IPS-20b (cell line): ENCODE measurements around the gene CCDC38.

Experiments
- H3K27ac ChIP-seq: one replicate; pipeline ENCODE4 v1.5.1; 2013; ENCODE audit warnings: low read length
- H3K27me3 ChIP-seq: 2 replicates; pipeline ENCODE4 v1.6.1; 2013; ENCODE audit warnings: mild to moderate bottlenecking, low read length, inconsistent platforms; ENCODE audit not compliant: insufficient read depth
- H3K36me3 ChIP-seq: 2 replicates; pipeline ENCODE4 v1.6.1; 2013; ENCODE audit warnings: low read depth, mild to moderate bottlenecking, inconsistent platforms, low read length, moderate library complexity; ENCODE audit not compliant: insufficient read depth
- H3K4me1 ChIP-seq: 2 replicates; pipeline ENCODE4 v1.6.1; 2013; ENCODE audit warnings: mild to moderate bottlenecking, control low read depth, inconsistent platforms, low read length, moderate library complexity; ENCODE audit not compliant: insufficient read depth
- H3K4me3 ChIP-seq: 2 replicates; pipeline ENCODE4 v1.5.1; 2013; ENCODE audit warnings: mild to moderate bottlenecking, low read length, inconsistent platforms
- H3K9ac ChIP-seq: 2 replicates; pipeline ENCODE4 v1.6.1; 2013; ENCODE audit warnings: low read depth, mild to moderate bottlenecking, inconsistent platforms, low read length, moderate library complexity
- H3K9me3 ChIP-seq: 2 replicates; pipeline ENCODE4 v1.6.1; 2013; ENCODE audit warnings: mild to moderate bottlenecking, low read depth, low read length, inconsistent platforms; ENCODE audit not compliant: insufficient read depth

The CCDC38 gene

GRCh38 chr12:95959107-95959506 lies 16.7 kb upstream of the CCDC38 start:
- Histone ChIP-seq H3K9me3 (no peaks in the 10 kb centered on the region), H3K27ac (no peak overlapping the region), H3K27me3 (no peaks in the 10 kb centered on the region), H3K36me3 (no peaks in the 10 kb centered on the region), H3K4me3 (no peak overlapping the region), H3K4me1 (peaks cover 5% of the 10 kb centered on the region; the same call in 1 of the 2 replicates), H3K9ac (no peak overlapping the region)

GRCh38 chr12:95956557-95957145 lies 14.2 kb upstream of the CCDC38 start:
- peaks cover 5% of the 10 kb centered on the region; the same call in 1 of the 2 replicates for H3K4me1 ChIP-seq
- H3K36me3 ChIP-seq = no peaks in the 10 kb centered on the region
- H3K27ac ChIP-seq = no peak overlapping the region
- H3K9me3 ChIP-seq = no peaks in the 10 kb centered on the region
- no peak overlapping the region for H3K9ac ChIP-seq
- H3K4me3 ChIP-seq = no peak overlapping the region; the same call in 1 of the 2 replicates
- H3K27me3 ChIP-seq = no peaks in the 10 kb centered on the region

- no peak overlapping the region for H3K9ac ChIP-seq
Measured at GRCh38 chr12:95955549-95956159, 13.2 kb upstream of the CCDC38 start.

GRCh38 chr12:95953000-95953399 lies 10.6 kb upstream of the CCDC38 start:
- Histone ChIP-seq H3K9ac (no peak overlapping the region), H3K27me3 (no peaks in the 10 kb centered on the region), H3K4me3 (no peak overlapping the region), H3K36me3 (no peaks in the 10 kb centered on the region), H3K9me3 (no peaks in the 10 kb centered on the region), H3K27ac (no peak overlapping the region), H3K4me1 (peaks cover 16% of the 10 kb centered on the region)

More at GRCh38 chr12:95955549-95956159, 13.2 kb upstream of the CCDC38 start:
- H3K27me3 ChIP-seq = no peaks in the 10 kb centered on the region
- H3K36me3 ChIP-seq = no peaks in the 10 kb centered on the region
- no peak overlapping the region for H3K27ac ChIP-seq
- peaks cover 5% of the 10 kb centered on the region; the same call in 1 of the 2 replicates for H3K4me1 ChIP-seq
- H3K9me3 ChIP-seq = no peaks in the 10 kb centered on the region
- H3K4me3 ChIP-seq = no peak overlapping the region

- Histone ChIP-seq H3K36me3 (no peaks in the 10 kb centered on the region), H3K9me3 (no peaks in the 10 kb centered on the region), H3K27ac (no peak overlapping the region), H3K27me3 (no peaks in the 10 kb centered on the region), H3K4me1 (peaks cover 12% of the 10 kb centered on the region), H3K4me3 (no peak overlapping the region), H3K9ac (no peak overlapping the region)
Measured at GRCh38 chr12:95951515-95951914, 9.1 kb upstream of the CCDC38 start.

- H3K27ac ChIP-seq = no peak overlapping the region
- no peak overlapping the region; the same call in 1 of the 2 replicates for H3K4me3 ChIP-seq
- H3K4me1 ChIP-seq = peaks cover 14% of the 10 kb centered on the region
- H3K27me3 ChIP-seq = peaks cover 7% of the 10 kb centered on the region; the same call in 1 of the 2 replicates
- no peaks in the 10 kb centered on the region for H3K36me3 ChIP-seq
- H3K9ac ChIP-seq = no peak overlapping the region
- no peaks in the 10 kb centered on the region for H3K9me3 ChIP-seq
Measured at GRCh38 chr12:95949477-95950206, 7.2 kb upstream of the CCDC38 start.

GRCh38 chr12:95944108-95944704 lies 1.8 kb upstream of the CCDC38 start:
- H3K4me3 ChIP-seq = peak overlapping the region; percentile 93; the same call in 1 of the 2 replicates
- H3K4me1 ChIP-seq = peaks cover 7% of the 10 kb centered on the region; the same call in 1 of the 2 replicates
- H3K27me3 ChIP-seq = peaks cover 31% of the 10 kb centered on the region
- no peak overlapping the region for H3K27ac ChIP-seq
- no peaks in the 10 kb centered on the region for H3K36me3 ChIP-seq
- no peaks in the 10 kb centered on the region for H3K9me3 ChIP-seq
- H3K9ac ChIP-seq = no peak overlapping the region

- H3K4me1 ChIP-seq = peaks cover 5% of the 10 kb centered on the region; the same call in 1 of the 2 replicates
- peak within 1 kb of the TSS; percentile 58; the same call in 1 of the 2 replicates for H3K9ac ChIP-seq
- H3K9me3 ChIP-seq = no peaks in the 10 kb centered on the region
- H3K4me3 ChIP-seq = peak within 1 kb of the TSS; percentile 93
- H3K27ac ChIP-seq = no peak within 1 kb of the TSS
- H3K36me3 ChIP-seq = no peaks in the 10 kb centered on the region
- H3K27me3 ChIP-seq = peaks cover 31% of the 10 kb centered on the region
Measured at GRCh38 chr12:95943330-95943842, 972 bp upstream of the CCDC38 start, which contains the start of gene AMDHD1. Gene AMDHD1 (plus strand): TSS chr12:95943331. CDS start chr12:95943399, 68 bp downstream.

GRCh38 chr12:95942101-95942523 lies 302 bp downstream of the CCDC38 start:
- Histone ChIP-seq H3K4me1 (peaks cover 5% of the 10 kb centered on the region; the same call in 1 of the 2 replicates), H3K27ac (no peak overlapping the region), H3K9me3 (no peaks in the 10 kb centered on the region), H3K36me3 (no peaks in the 10 kb centered on the region), H3K27me3 (peaks cover 31% of the 10 kb centered on the region), H3K4me3 (peak overlapping the region; percentile 93), H3K9ac (peak overlapping the region; percentile 58; the same call in 1 of the 2 replicates)

- Histone ChIP-seq H3K9me3 (no peaks in the 10 kb centered on the region), H3K27ac (no peak overlapping the region), H3K27me3 (peaks cover 30% of the 10 kb centered on the region), H3K4me1 (peaks cover 3% of the 10 kb centered on the region; the same call in 1 of the 2 replicates), H3K36me3 (no peaks in the 10 kb centered on the region), H3K9ac (no peak overlapping the region), H3K4me3 (no peak overlapping the region)
Measured at GRCh38 chr12:95940514-95940913, 1.9 kb downstream of the CCDC38 start.

GRCh38 chr12:95922231-95922630 lies 20.2 kb downstream of the CCDC38 start:
- Histone ChIP-seq H3K36me3 (no peaks in the 10 kb centered on the region), H3K27me3 (no peaks in the 10 kb centered on the region), H3K4me1 (no peaks in the 10 kb centered on the region), H3K27ac (no peak overlapping the region), H3K9me3 (no peaks in the 10 kb centered on the region), H3K4me3 (no peak overlapping the region), H3K9ac (no peak overlapping the region)
